ENCODE measurements around the gene NRF1. TPM values are rescaled to one million over a fixed set of nuclear protein-coding genes. Genes with fewer than 3 reads are reported as not detected.
A peak's percentile ranks its signal among the peaks of the same experiment; 100 is the strongest.

Gene NRF1
- total and polyA plus RNA-seq, 8 donors = 11.4 to 26.8 (median 22.6) TPM

DNA sequence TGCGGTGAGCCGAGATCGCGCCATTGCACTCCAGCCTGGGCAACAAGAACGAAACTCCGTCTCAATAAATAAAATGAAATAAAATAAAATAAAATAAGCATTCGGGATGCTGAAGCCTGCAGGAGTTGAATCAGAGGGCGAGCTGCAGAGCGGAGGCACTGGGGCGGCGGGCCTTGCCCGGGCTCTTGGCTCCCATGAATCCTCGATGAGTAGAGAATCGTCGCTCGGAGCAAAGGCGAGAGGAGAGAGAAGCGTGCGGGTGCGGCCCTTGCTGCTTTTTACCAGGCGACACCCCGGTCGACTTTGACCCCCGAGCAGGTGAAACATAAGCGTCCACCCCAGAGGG is 172.9 kb downstream of the NRF1 start:
- H3K9me3 ChIP-seq = no peaks in the 10 kb centered on the region
- no peak for DNase-seq
- ATAC-seq = no peak
- no peak overlapping the region for H3K27ac ChIP-seq
- intact Hi-C loops (cut with DNase I) = no loop called here
- TF ChIP-seq, protein P1, sequence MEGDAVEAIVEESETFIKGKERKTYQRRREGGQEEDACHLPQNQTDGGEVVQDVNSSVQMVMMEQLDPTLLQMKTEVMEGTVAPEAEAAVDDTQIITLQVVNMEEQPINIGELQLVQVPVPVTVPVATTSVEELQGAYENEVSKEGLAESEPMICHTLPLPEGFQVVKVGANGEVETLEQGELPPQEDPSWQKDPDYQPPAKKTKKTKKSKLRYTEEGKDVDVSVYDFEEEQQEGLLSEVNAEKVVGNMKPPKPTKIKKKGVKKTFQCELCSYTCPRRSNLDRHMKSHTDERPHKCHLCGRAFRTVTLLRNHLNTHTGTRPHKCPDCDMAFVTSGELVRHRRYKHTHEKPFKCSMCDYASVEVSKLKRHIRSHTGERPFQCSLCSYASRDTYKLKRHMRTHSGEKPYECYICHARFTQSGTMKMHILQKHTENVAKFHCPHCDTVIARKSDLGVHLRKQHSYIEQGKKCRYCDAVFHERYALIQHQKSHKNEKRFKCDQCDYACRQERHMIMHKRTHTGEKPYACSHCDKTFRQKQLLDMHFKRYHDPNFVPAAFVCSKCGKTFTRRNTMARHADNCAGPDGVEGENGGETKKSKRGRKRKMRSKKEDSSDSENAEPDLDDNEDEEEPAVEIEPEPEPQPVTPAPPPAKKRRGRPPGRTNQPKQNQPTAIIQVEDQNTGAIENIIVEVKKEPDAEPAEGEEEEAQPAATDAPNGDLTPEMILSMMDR (IDR thresholded peaks at IDR 0.05) = no peak
- peaks cover 44 to 61% of the 10 kb centered on the region in 2 donors for H3K4me1 ChIP-seq
- H3K4me3 ChIP-seq = no peak overlapping the region
- no peaks in the 10 kb centered on the region for H3K36me3 ChIP-seq
- H3K27me3 ChIP-seq = peaks cover 78 to 100% of the 10 kb centered on the region in 2 donors

DNA sequence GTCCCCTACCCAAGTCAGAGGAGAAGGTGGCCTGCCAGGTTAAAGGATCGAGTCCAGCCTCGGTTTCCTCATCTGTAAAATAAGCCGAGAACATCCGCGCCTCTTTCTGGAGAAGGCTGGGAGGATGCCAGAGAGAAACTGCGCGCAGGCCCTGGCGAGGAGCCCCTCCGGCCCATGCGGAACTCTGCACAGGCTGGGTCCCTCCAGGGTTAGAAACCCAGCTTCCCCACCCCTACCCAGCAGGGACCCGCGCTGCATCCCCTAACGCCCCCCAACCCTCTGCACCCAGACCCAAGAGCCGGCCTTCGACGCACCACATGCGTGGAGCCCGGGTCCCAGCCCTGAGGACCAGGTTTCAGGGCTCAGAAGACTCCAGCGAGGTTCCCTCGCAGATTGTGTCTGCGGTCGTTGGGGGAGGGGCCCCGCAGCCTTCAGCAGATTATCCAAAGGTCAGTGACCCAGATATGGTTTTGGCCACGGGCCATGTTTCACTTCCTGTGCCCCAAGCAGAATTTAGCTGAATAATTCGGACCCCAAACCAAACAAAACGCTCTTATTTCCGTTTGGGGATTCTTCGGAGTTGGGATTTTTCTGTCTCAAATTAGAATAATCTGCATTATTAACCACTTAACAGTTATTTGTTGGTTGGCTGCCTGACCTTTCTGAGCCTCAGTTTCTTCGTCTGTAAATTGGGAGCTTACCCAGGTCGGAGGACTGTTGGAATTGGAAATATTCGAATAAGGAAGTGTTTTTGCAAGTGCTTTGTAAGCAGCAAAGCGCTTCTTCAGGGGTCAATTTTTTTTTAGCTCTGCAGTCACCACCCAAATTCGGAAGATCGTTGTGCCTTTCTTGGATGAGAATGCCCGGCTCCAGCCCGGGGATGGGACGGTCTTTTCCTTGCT is 173.5 kb downstream of the NRF1 start:
- intact Hi-C loops (cut with DNase I) = no loop called here
- TF ChIP-seq, protein P1 (IDR thresholded peaks at IDR 0.05) = no peak
- H3K4me3 ChIP-seq = no peak overlapping the region
- H3K27me3 ChIP-seq = peaks cover 72 to 100% of the 10 kb centered on the region in 2 donors
- no peak overlapping the region for H3K27ac ChIP-seq
- no peak for ATAC-seq
- peaks cover 38 to 55% of the 10 kb centered on the region in 2 donors for H3K4me1 ChIP-seq
- no peaks in the 10 kb centered on the region for H3K36me3 ChIP-seq
- no peaks in the 10 kb centered on the region for H3K9me3 ChIP-seq
- DNase-seq = peak in 1 of 4 donors; percentile 54

DNA sequence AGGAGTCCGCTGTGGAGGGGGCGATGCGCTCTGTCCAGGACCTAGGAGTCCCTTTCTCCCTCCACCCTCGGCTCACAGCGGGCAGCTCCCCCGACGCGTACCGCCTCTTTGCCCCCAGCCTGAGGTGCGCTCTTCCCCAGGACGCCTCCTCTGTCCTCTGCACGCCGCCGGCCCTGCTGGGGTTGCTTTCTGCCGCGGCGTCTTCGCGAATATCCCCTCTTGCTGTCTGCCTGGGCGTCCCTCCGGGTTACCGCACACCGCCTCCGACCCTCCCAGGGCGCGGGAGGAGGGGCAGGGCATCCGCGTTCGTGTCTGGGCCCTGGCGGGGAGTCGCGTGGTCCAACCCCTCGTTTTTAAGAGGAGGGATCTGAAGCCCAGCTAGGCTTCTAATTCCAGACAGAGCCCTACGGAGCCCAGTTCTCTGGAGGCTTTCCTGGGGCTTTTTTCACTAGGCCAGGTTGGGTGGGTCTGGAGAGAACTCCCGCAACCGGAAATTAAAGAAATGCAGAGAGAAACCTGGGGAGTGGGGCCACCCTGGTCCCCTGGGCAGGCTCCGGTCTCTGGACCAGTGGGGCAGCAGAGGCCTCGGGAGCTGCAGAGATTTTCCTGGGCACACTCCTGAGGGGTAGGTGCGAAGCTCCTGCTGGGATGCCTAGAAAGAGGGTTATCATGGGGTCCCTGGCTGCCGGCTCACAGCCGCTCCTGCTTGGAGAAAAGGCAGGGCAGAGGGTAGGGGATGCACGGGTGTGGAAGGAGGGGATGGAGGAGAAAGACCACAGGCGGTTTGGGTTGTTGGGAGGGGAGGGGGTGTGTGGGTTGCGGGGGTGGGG is 174.4 kb downstream of the NRF1 start:
- H3K9me3 ChIP-seq = no peaks in the 10 kb centered on the region
- ATAC-seq (no peak), DNase-seq (no peak)
- H3K4me1 ChIP-seq = peaks cover 34 to 46% of the 10 kb centered on the region in 2 donors
- no peak overlapping the region for H3K27ac ChIP-seq
- peaks cover 63 to 100% of the 10 kb centered on the region in 2 donors for H3K27me3 ChIP-seq
- H3K36me3 ChIP-seq = no peaks in the 10 kb centered on the region
- no peak overlapping the region for H3K4me3 ChIP-seq
- intact Hi-C loops (cut with DNase I) = no loop called here
- TF ChIP-seq, protein P1 (IDR thresholded peaks at IDR 0.05) = no peak

DNA sequence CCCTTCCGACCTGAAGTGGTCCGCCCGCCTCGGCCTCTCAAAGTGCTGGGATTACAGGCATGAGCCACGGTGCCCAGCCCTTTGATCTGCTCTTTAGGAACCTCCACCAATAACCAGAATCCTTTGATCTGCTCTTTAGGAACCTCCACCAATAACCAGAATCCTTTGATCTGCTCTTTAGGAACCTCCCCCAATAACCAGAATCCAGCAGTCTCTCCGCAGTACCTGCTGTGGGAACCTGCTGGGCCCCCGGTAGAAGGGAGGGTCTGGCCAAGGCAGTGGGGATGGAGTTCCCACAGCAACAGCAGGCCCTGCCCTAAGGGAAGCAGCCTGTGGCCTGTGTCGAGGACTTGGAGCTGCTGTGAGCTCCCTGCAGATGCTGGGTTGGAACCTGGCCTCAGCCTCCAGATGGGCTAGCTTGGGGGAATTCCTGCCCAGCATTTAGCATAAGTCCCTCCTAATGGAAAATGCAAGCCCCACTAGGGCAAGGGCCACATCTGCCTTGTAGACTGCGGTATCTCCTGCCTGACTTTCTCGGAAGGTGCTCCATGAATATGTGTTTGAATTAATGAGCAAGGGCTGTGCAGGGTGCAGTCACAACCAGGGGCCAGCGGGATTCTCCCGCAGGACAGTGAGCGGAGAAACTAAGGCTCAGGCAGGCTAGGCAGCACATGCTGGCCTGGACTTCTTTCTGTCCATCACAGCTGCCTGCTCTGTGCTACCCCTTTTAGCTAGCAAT is 175.5 kb downstream of the NRF1 start:
- DNase-seq (no peak), ATAC-seq (no peak)
- H3K9me3 ChIP-seq = no peaks in the 10 kb centered on the region
- peaks cover 24 to 35% of the 10 kb centered on the region in 2 donors for H3K4me1 ChIP-seq
- no peak overlapping the region for H3K4me3 ChIP-seq
- intact Hi-C loops (cut with DNase I) = no loop called here
- H3K27me3 ChIP-seq = peaks cover 52 to 100% of the 10 kb centered on the region in 2 donors
- no peak overlapping the region for H3K27ac ChIP-seq
- H3K36me3 ChIP-seq = no peaks in the 10 kb centered on the region
- TF ChIP-seq, protein P1 (IDR thresholded peaks at IDR 0.05) = no peak
